ENCODE data around the gene BCL11B.
"Not testable (repeated sequence)": the region's sequence is repeated elsewhere in the genome, so short reads cannot be mapped to it uniquely, and the experiment has no call there.

BCL11B gene

GRCh38 chr14:99230208-99231151 is 41.5 kb downstream of the BCL11B start:
- DNase-seq (ENCODE audit: insufficient read length, low spot score): no peak
- TF ChIP-seq POLR2A (IDR thresholded peaks at IDR 0.05; ENCODE audit: low read depth, low read length): no peak
- no peak for FAIRE-seq

GRCh38 chr14:99229654-99230207 is 42.3 kb downstream of the BCL11B start:
- no peak for TF ChIP-seq POLR2A (IDR thresholded peaks at IDR 0.05; ENCODE audit: low read depth, low read length)
- no peak for FAIRE-seq
- DNase-seq (ENCODE audit: insufficient read length, low spot score): no peak

GRCh38 chr14:99228760-99229159 is 43.2 kb downstream of the BCL11B start:
- DNase-seq (ENCODE audit: insufficient read length, low spot score); FAIRE-seq: not testable (repeated sequence)

- DNase-seq (ENCODE audit: insufficient read length, low spot score): no peak
- FAIRE-seq: no peak
- TF ChIP-seq POLR2A (IDR thresholded peaks at IDR 0.05; ENCODE audit: low read depth, low read length): no peak
Measured at GRCh38 chr14:99226687-99227086, 45.3 kb downstream of the BCL11B start.

GRCh38 chr14:99225436-99226203 is 46.4 kb downstream of the BCL11B start:
- DNase-seq (ENCODE audit: insufficient read length, low spot score) (no peak), FAIRE-seq (no peak)
- TF ChIP-seq POLR2A (IDR thresholded peaks at IDR 0.05; ENCODE audit: low read depth, low read length): no peak

GRCh38 chr14:99224948-99225347 is 47.0 kb downstream of the BCL11B start:
- DNase-seq (ENCODE audit: insufficient read length, low spot score) (no peak), FAIRE-seq (no peak)
- TF ChIP-seq POLR2A (IDR thresholded peaks at IDR 0.05; ENCODE audit: low read depth, low read length): no peak

- TF ChIP-seq POLR2A (IDR thresholded peaks at IDR 0.05; ENCODE audit: low read depth, low read length): no peak
- DNase-seq (ENCODE audit: insufficient read length, low spot score): no peak
- no peak for FAIRE-seq
Measured at GRCh38 chr14:99224116-99224910, 47.7 kb downstream of the BCL11B start.

- TF ChIP-seq POLR2A (IDR thresholded peaks at IDR 0.05; ENCODE audit: low read depth, low read length): no peak
- no peak for DNase-seq (ENCODE audit: insufficient read length, low spot score)
- no peak for FAIRE-seq
Measured at GRCh38 chr14:99221445-99221844, 50.6 kb downstream of the BCL11B start.

- TF ChIP-seq POLR2A (IDR thresholded peaks at IDR 0.05; ENCODE audit: low read depth, low read length): no peak
- FAIRE-seq: no peak
Measured at GRCh38 chr14:99217066-99217955, 54.7 kb downstream of the BCL11B start.

GRCh38 chr14:99216191-99216590 is 55.8 kb downstream of the BCL11B start:
- DNase-seq (ENCODE audit: insufficient read length, low spot score) (no peak), FAIRE-seq (no peak)
- TF ChIP-seq POLR2A (IDR thresholded peaks at IDR 0.05; ENCODE audit: low read depth, low read length): no peak

More at GRCh38 chr14:99217066-99217955, 54.7 kb downstream of the BCL11B start:
- no peak for DNase-seq (ENCODE audit: insufficient read length, low spot score)

- FAIRE-seq: no peak
- TF ChIP-seq POLR2A (IDR thresholded peaks at IDR 0.05; ENCODE audit: low read depth, low read length): no peak
Measured at GRCh38 chr14:99215277-99215676, 56.7 kb downstream of the BCL11B start.

GRCh38 chr14:99214701-99215100 is 57.3 kb downstream of the BCL11B start:
- FAIRE-seq (no peak), DNase-seq (ENCODE audit: insufficient read length, low spot score) (no peak)
- no peak for TF ChIP-seq POLR2A (IDR thresholded peaks at IDR 0.05; ENCODE audit: low read depth, low read length)

More at GRCh38 chr14:99215277-99215676, 56.7 kb downstream of the BCL11B start:
- no peak for DNase-seq (ENCODE audit: insufficient read length, low spot score)

All from H54 (cell line).